HUDEP-2 (cell line): Measurements from ENCODE around the gene MCAM.

Experiments used
- DNase-seq, 76 experiments: peaks; one replicate each; lab custom pipeline; 2025; ENCODE audit not compliant: unreplicated experiment in 76 of 76; lab: John Stamatoyannopoulos, UW

The MCAM gene

DNA sequence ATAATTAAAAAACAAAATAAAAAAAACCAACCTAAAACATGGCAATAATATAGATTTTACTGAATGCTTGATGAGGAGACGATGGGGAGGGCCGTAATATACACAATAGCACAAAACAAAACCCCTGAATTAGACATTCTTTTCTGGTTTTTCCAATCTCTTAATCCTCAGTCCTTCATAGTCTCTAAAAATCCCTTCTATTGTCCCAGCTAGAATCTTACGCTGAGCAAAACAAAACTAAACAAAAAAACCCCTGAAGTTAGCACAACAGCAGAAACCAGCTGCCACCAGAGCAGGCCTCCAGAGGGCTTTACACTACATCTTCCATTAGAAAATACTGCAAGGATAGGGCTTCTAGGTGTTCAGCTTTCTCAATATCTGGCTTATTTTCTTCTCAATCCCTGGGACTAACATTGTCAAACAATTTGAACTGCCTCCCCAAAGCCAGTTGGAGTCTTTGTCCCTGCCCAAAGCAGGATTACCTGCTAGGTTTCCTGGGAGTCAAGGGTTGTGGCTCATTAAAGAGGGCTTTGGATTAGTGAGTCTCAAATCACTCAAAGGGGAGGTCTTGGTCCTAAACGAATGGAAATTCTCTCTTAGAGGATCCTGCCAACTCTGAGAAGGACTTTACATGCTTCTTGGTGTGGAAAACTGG lies 15.3 kb upstream of the MCAM start:
- no peak for DNase-seq

DNA sequence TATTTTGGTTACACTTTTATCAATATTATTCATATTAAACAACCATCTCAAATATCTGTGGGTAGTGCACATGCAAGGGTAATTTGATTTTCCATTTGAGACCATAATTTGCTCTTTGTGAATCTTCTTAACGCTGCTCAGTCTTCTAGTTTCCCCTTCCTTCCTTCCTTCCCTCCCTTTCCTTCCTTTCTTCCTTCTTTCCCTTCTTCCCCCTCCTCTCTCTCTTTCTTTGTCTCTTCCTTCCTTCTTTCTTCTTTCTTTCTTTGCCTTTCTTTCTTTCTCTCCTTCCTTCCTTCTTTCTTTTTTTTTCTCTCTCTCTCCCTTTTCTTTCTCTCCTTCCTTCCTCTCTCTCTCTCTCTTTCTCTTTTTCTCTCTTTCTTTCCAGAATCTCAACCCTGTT lies 13.3 kb upstream of the MCAM start:
- DNase-seq, result no peak

DNA sequence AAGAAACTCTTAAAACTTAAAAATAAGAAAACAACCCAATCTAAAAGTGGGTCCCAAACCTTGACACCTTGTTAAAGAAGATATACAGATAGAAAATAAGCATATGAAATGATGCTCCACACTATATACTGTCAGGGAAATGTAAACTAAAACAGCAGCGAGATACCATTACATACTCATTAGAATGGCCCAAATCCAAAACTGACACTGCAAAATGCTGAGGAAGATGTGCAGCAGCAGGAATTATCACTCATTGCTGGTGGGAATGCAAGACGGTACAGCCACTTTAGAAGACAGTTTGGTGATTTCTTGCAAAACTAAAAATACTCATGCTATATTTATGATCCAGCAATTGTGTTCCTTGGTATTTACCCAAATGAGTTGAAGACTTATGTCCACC lies 12.4 kb upstream of the MCAM start:
- DNase-seq, result no peak

DNA sequence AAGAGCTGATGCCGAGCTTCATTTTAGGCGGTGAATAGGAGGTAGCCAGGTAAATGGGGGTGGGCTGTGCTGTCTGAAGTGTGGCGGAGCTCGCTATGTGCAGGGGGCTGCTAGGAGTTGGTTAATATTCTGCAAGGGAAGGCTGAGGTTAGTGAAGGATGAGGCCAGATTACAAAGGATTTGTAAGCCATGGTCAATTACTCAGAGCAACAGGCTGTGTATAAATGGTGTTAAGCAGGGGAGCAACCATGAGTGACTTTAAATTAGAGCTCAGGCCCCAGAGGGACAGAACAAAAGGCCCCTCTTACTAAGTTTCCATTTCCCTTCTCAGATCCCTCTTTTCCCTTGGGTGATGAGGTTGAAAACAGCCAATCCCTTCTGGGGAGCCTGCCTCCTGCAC lies 7.3 kb upstream of the MCAM start:
- DNase-seq, result no peak

DNA sequence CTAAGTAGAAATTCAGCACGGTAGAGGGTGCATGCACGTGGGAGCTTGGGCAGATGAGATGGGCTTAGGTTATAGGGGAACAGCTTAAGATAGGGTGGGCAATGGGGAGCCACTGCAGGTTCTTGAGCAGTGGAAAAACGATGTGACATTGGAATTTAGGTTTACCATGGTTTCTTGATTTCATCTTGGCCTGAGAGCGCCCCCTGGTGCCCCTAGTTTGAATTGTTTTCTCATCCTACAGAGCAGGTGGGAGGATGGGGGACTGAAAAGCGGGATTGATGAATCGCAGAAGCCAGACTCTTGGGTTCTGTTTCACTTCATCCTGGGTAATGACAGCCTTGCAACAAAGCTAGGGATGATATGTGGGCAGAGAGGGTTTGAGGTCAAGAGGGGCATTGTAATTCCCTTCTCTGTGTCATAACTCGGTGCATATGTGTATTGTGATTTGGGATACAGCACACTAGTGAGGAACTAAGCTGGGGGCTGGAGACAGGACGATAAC lies 6.7 kb upstream of the MCAM start:
- DNase-seq, result peak in 58 of 76 experiments; percentile 2 to 69 (median 36)

DNA sequence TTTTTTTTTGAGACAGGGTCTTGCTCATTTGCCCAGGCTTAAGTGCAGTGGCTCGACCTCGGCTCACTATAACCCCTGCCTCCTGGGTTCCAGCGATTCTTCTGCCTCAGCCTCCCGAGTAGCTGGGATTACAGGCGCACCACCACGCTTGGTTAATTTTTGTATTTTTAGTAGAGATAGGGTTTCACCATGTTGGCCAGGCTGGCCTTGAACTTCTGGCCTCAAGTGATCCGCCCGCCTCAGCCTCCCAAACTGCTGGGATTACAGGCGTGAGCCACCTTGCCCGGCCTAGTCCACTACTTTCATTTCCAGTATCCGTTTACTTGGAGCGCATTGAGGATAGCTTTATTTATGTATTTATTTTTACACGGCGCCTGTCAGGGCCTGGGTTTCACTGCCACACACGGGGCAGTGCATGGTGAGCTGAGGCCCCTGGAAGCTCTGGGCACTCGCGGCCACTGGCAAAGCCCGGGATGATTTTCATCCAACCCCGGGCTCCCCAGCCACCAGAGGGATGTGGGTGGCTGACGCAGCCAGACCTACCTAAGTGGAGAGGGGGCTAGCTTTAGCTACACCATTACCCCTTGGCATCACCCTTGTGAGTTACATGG lies 6.1 kb upstream of the MCAM start:
- DNase-seq, result no peak

DNA sequence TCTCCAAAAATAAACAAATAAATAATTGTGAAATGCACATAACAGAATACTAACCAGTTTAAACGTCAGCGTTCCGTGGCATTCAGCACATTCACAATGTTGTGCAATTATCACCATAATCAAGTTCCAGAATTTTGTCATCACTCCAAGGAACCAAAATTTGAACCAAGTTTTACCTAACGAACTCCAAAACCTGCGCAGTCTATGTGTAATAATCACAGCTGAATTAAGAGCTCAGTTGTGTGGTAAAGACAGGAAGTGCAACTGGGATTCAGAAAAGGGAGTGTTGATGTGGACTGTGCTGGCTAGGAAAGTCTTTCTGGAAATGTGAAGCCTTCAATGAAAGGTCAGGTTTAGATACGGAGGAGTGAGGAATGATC lies 5.4 kb upstream of the MCAM start:
- no peak for DNase-seq

DNA sequence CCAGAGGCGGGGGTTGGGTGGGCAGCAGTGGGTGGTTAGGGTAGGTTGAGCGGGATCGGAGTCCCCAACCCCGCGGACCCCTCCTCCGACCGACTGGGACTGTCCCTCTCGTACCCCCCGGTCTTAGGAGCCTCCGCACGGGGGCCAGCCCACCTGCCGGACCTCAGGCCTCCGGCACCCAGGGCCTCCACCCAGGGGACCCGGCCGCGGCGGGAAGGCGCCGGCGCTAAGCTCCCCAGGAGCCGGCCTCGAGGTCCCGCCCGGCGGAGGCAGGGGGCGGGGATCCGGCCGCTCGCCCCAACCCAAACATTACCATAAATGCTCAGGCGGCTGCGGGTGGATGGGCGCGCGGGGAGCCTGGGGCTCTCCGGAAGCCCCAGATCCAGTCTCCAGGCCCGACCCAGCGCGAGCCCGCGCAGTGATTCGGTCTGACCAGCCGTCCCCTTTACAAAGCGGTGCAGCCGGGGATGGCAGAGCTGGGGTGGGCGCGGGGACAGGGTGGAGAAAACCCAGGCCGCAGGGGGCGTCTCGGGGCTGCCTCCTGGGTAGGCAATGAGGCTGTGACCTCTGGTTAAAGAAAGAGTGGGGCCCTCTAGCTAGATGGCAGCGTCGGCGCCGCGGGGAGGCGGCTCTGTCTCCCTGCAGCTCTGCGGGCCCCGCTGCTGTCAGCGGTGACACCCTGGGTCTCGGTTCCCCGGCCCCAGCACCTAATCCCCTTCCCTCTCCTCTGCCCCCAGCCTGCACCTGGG lies 4.0 kb upstream of the MCAM start:
- peak in 1 of 76 experiments; percentile 4 for DNase-seq

DNA sequence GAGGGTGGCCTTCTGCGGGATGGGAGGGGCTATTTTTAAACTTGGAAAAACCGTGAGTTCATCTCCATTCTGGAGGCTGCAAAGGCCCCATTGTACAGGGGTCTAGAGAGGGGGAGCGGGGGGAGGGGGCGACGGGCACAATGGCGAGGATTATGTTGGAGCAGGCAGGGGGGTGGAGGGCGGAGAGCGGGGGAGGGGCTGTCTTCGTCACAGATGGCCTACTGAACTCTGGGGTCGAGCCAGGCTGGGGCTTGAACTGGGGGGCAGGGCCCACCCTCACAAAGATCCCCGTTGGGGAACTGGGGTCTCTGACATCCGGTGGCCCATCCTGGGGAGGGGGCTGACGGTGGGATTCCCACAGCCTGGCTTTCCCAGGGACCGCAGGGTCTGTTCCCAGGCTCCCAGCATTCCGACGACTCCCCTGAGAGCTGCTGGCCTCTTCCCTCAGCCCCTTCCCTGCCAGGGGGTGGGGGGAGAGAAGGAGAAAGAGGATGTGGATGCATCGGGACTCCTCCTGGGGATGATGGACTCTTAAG lies 3.4 kb upstream of the MCAM start:
- no peak for DNase-seq

DNA sequence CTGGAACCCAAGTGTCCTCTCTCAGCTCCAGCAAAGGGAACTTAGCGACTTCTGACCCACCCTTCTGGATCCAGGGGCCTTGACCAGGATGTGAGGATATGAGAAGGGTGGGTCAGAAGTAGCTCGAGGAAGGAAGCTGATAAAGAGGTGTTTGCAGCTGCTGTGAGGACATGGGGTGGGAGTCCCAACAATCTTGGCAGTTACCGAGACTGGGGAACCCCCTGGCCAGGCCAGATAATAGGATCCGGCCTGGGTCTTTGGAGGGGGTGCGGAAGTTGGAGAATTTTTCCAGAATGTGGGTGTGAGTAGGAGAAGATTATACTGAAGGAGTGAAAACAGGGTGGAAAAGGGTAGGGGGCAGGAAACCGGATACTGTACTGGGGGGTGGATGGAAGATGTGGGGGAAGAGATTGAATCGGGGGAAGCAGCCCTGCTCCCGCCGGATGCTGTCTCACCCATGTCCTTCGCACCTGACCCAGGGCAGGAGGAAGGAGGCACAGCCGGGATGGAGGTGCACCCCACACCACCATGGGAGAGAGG lies 2.8 kb upstream of the MCAM start:
- no peak for DNase-seq

DNA sequence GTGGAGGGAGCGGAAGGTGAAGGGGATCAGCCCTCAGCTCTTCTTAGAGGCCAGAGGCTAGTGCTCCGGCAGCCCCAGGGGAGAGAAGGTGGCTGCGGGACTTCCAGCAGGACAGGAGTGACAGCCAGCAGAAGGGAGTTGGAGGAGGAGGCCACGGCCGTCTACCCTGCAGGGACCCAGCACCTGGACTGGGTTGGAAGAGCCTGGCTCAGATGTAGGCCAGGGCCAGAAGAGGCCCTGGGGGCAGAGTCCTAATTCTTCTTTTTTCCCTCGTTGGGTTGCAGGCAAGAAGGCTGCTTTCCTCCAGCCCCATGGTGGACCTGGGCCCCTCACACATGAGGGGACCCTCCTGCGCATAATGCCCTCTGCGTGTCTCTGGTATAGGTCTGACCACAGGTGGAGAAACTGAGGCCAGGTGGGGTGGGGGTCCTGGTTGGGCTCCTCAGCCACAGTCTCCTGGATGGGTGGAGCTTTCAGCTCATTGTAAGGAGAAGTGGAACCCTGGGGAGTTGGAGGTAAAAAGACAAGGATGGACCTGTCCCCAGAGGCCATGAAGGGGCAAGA lies 2.3 kb upstream of the MCAM start:
- DNase-seq, result peak in 1 of 76 experiments; percentile 0

DNA sequence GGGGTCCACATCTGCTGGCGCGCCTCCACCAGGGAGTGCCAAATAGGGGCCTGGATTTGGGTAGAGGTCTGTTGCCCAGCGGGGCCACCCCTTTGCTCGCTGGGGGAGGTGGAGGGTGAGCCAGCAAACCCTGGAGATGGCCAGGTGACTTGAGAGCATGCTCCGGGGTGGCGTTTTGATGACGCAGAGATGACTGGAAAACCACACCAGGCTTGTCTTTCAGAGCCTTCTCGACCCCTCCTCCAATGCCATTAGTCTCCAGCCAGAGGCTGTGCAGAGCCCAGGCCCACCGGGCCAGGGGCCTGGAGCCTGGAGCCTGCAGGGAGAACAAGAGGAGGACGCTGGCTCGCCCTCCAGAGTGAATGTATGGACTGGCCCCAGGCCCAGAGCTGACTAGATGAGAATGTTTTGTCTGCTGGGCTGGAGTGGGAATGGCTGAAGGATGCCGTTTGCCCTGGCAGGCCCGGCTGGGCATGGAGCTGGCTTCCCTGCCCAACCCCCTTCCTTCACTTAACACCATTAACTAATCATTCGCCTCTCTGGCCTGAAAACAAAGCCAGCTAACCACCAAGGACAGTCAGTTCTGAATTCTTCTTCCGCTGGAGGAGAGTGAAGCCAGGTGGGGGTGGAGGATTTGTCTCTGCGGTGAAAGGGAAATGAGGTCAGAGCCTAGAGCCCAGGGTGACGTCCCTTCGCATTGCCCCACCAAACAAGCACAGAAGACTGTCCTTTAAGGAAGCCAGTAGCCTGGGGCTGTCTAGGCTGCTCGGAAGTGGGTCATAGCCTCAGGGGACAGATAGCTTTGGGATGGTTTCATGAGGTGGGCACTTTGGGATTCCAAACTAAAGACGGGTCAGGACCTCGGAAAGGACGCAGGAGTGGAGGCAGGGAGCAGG lies 1.6 kb upstream of the MCAM start:
- DNase-seq, result no peak

DNA sequence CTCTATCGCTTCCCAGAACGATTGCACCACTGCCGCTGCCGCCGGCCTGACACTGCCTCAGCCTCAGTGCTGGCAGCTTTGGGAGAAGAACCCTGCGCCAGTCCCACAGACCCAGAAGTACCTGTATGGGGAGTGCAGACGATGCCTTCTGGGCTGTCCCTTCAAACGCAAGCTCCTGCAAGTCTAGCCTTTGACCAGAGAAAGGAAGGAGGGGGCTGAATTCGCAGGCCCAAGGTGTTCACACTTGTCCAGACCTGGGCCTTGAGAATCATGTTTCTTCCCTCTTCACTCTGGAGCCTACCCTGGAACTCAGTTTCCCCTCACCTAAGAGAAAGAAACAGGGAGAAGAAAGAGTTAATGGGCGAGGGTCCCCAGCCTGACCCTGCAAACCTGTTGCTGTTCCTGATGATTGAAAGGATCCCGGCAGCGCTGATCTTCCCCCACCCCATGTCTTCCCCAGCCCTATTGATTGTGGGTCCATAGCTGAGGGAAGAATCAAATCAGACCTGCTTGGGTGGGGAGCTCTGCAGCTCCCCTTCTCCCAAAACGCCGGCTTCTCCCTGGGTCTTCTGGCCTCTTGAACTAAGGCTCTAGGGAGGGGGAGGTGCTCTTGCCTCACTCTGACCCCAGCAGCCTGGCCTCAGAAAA lies 786 bp upstream of the MCAM start:
- DNase-seq, result no peak

DNA sequence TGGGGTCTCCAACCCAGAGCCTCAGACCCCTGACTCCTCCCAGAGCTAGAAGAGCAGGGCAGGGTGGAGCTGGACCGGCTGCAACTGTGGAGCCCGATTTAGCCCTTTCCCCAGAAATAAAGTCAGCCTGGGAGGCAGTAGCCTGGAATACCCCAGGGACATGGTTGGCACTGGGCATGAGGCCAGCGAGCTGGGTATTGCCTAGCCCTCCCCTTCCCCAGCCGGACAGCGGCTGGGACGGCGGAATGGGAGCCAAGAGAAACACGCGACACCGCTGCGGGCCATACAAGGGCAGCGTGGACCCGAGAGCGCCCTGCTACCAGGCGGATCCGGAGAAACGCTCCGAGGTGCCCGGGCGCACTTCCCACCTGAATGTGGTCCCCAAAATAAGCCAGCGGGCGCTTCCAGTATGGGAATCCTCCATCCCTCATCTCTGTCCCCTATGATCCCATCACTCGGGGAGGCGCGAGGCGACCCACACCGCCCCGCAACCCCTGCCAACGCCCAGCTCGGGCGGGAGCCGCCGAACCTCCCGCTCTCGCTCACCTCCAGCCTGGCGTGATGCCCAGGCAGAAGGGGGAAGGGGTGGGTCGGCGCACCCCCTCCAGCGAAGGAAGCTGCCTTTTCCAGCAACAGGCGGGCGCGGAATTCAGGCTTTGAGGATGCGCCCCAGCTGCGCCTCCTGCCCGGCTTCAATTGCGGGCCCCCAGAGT lies 758 bp downstream of the MCAM start:
- no peak for DNase-seq

DNA sequence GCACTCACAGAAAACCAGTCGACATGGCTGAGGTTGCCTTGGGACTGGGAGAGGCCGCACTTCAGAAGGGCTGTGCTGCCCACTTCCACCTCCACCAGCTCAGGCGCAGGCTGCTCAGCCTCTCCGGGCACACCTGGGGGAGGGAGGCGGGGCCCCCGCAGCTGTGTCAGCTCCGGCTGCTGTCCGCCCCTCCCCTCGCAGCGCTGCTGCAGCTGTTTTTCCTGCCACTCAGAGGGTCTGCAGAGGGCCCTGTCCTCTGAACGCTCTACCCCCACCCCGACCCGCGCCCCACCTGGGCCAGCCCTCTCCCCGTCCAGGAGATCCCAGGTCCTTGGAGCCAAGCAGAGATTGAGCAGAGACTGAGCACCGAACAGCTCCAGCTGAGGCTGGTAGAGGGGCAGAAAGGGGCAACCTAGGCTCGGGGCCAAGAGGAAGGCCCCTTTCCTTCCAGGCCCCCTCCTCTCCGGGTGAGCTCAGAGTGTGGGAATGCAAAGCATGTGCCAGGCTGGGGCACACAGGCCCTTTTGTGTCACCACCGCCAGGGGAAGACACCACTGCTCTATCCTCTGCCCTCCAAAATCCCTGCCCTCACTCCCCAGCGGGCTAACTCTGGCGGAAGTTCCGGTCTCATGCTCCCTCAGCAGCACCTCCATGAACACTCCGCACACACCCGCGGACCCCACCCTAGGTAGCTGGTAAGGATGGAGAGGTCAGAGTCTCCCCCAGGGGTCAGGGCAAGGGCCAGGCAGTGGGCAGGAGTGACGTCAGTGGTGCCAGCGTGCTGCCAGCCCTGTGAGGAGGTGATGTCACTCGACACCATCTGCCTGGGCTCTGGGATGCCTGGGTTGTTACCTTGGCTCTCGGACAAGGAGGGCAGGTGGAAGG lies 1.6 kb downstream of the MCAM start:
- no peak for DNase-seq

DNA sequence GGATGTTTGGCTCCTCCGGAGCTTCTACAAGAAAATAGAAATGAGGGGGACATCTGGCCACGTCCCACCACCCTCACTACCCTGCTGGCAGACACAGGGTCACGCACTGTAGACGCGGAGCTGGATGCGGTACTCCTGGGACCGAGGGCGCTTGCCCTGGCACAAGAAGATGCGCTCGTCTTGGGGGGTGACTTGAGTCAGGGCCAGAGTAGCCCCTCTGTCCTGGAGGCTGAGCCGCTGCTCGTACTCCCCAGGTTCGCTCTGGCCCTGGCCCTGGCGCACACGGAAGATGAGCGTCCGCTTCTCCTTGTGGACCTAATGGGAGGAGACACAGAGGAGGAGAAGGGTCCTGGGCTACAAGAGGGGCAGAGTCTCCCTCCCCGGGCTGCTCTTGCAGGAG lies 2.2 kb downstream of the MCAM start:
- DNase-seq, result no peak

DNA sequence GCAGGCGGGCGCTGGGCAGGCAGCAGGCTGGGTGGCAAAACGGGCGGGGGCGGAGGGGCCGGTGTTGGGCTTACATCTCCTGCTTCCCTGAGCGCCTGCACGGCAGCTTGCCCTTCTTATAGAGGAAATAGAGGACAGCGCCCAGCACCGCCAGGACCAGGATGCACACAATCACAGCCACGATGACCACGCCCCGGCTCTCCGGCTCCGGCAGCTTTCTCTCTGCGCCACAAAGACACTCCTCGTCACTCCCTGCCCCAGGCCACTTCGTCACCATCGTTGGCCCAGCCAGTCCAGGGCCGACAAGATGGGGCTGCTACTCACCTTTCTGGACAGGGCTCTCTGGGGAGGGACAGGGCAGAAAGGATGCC lies 6.3 kb downstream of the MCAM start:
- DNase-seq, result no peak
